ENCODE measurements around the gene PTGER3. TPM values are rescaled to one million over a fixed set of nuclear protein-coding genes. Genes with fewer than 3 reads are reported as not detected.

PTGER3 gene
- polyA plus RNA-seq, 1 donor (not counting 4 experiments of a cell fraction or from before 2014, with no cell fraction given) = 0.04 TPM

DNA sequence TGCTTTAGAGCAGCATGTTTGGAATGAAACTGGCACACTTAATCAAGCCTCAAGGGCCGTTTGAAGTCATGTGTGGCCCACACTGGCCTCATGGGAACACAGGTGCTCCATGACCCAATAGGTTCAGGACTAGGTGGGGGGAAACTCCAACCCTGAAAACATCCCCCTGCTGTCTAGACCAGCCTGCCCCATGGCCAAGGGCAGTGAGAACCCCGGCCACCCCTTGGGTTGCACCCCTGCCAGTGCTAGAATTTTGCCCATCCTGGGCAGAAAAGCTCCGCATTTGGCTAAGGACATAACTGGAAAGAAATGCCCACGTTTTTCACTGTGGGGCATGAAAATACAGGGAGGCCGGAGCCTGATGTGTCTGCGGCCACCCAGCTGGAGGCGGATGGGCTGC is 6.1 kb upstream of the PTGER3 start:
- H3K36me3 ChIP-seq (ENCODE audit: control insufficient read depth in 2 of 2, extremely low read depth in 1 of 2, insufficient read depth in 2 of 2, low read length in 2 of 2) = peaks cover 0 to 4% of the 10 kb centered on the region in 2 experiments
- H4K20me1 ChIP-seq (ENCODE audit: control insufficient read depth, extremely low read depth, insufficient read depth, low read length) = no peaks in the 10 kb centered on the region
- no peak overlapping the region for H3K4me3 ChIP-seq (ENCODE audit: control insufficient read depth in 2 of 3, extremely low read depth in 1 of 3, insufficient read depth in 2 of 3, low read depth in 1 of 3, low read length in 3 of 3)
- FAIRE-seq = no peak
- H3K79me2 ChIP-seq (ENCODE audit: control insufficient read depth, insufficient read depth, low read length) = no peaks in the 10 kb centered on the region
- H3K27ac ChIP-seq (ENCODE audit: control insufficient read depth, insufficient read depth, low read length) = no peak overlapping the region
- H2AFZ ChIP-seq (ENCODE audit: control insufficient read depth, low read length) = no peak overlapping the region
- H3K27me3 ChIP-seq (ENCODE audit: control insufficient read depth, extremely low read depth, insufficient read depth, low read length) = peaks cover 1% of the 10 kb centered on the region
- dilution Hi-C loops (cut with MboI; ENCODE audit: extremely low pct_ligation_motif_present, low sequenced_read_pairs) = no loop called here
- no peak for TF ChIP-seq EZH2 (IDR thresholded peaks at IDR 0.05; ENCODE audit: low read length)
- TF ChIP-seq, protein P1, sequence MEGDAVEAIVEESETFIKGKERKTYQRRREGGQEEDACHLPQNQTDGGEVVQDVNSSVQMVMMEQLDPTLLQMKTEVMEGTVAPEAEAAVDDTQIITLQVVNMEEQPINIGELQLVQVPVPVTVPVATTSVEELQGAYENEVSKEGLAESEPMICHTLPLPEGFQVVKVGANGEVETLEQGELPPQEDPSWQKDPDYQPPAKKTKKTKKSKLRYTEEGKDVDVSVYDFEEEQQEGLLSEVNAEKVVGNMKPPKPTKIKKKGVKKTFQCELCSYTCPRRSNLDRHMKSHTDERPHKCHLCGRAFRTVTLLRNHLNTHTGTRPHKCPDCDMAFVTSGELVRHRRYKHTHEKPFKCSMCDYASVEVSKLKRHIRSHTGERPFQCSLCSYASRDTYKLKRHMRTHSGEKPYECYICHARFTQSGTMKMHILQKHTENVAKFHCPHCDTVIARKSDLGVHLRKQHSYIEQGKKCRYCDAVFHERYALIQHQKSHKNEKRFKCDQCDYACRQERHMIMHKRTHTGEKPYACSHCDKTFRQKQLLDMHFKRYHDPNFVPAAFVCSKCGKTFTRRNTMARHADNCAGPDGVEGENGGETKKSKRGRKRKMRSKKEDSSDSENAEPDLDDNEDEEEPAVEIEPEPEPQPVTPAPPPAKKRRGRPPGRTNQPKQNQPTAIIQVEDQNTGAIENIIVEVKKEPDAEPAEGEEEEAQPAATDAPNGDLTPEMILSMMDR (optimal IDR thresholded peaks at IDR 0.05 in 1 of 3, IDR thresholded peaks at IDR 0.05 in 1 of 3, conservative IDR thresholded peaks at IDR 0.05 in 1 of 3; ENCODE audit: extremely low read depth in 1 of 3, insufficient read depth in 2 of 3, low read length in 3 of 3) = no peak
- DNase-seq (ENCODE audit: low read depth, low spot score) = no peak
- no peaks in the 10 kb centered on the region for H3K9me3 ChIP-seq (ENCODE audit: control insufficient read depth, low read depth, low read length)
- H3K9me1 ChIP-seq (ENCODE audit: control insufficient read depth, extremely low read depth, insufficient read depth, low read length) = no peaks in the 10 kb centered on the region
- no peak overlapping the region for H3K9ac ChIP-seq (ENCODE audit: control insufficient read depth, extremely low read depth, insufficient read depth, low read length)
- no peak overlapping the region for H3K4me2 ChIP-seq (ENCODE audit: control insufficient read depth, extremely low read depth, insufficient read depth, low read depth, low read length)
- H3K4me1 ChIP-seq (ENCODE audit: control insufficient read depth, extremely low read depth, insufficient read depth, low read length) = no peaks in the 10 kb centered on the region

DNA sequence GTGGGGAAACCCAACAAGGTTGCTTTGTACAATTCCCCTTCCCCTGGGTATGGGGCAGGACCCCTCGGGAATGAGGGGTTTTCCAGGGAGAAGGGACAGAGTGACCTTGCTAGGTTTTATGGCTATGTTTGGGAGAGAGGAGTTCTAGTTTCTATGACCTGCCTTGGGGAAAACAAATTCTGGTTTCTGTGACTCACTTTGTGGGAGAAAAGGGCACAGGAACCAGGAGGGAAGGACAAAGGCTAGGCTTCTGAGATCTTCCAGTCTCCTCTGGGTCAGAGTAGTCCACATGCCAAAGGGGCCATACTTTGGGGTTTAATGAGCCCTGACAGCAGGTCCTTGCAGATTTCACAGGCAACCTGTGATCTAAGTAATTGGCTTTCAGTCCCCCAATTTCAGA is 5.5 kb upstream of the PTGER3 start:
- H3K9me3 ChIP-seq (ENCODE audit: control insufficient read depth, low read depth, low read length) = no peaks in the 10 kb centered on the region
- FAIRE-seq (no peak), DNase-seq (ENCODE audit: low read depth, low spot score) (no peak)
- H3K27me3 ChIP-seq (ENCODE audit: control insufficient read depth, extremely low read depth, insufficient read depth, low read length) = peaks cover 7% of the 10 kb centered on the region
- dilution Hi-C loops (cut with MboI; ENCODE audit: extremely low pct_ligation_motif_present, low sequenced_read_pairs) = no loop called here
- no peaks in the 10 kb centered on the region for H4K20me1 ChIP-seq (ENCODE audit: control insufficient read depth, extremely low read depth, insufficient read depth, low read length)
- no peak overlapping the region for H2AFZ ChIP-seq (ENCODE audit: control insufficient read depth, low read length)
- no peak overlapping the region for H3K4me3 ChIP-seq (ENCODE audit: control insufficient read depth in 2 of 3, extremely low read depth in 1 of 3, insufficient read depth in 2 of 3, low read depth in 1 of 3, low read length in 3 of 3)
- H3K27ac ChIP-seq (ENCODE audit: control insufficient read depth, insufficient read depth, low read length) = no peak overlapping the region
- H3K9me1 ChIP-seq (ENCODE audit: control insufficient read depth, extremely low read depth, insufficient read depth, low read length) = no peaks in the 10 kb centered on the region
- H3K79me2 ChIP-seq (ENCODE audit: control insufficient read depth, insufficient read depth, low read length) = no peaks in the 10 kb centered on the region
- H3K9ac ChIP-seq (ENCODE audit: control insufficient read depth, extremely low read depth, insufficient read depth, low read length) = no peak overlapping the region
- H3K36me3 ChIP-seq (ENCODE audit: control insufficient read depth in 2 of 2, extremely low read depth in 1 of 2, insufficient read depth in 2 of 2, low read length in 2 of 2) = peaks cover 0 to 2% of the 10 kb centered on the region in 2 experiments
- no peaks in the 10 kb centered on the region for H3K4me1 ChIP-seq (ENCODE audit: control insufficient read depth, extremely low read depth, insufficient read depth, low read length)
- no peak overlapping the region for H3K4me2 ChIP-seq (ENCODE audit: control insufficient read depth, extremely low read depth, insufficient read depth, low read depth, low read length)
- TF ChIP-seq EZH2 (IDR thresholded peaks at IDR 0.05; ENCODE audit: low read length) = no peak
- TF ChIP-seq, protein P1 (optimal IDR thresholded peaks at IDR 0.05 in 1 of 3, IDR thresholded peaks at IDR 0.05 in 1 of 3, conservative IDR thresholded peaks at IDR 0.05 in 1 of 3; ENCODE audit: extremely low read depth in 1 of 3, insufficient read depth in 2 of 3, low read length in 3 of 3) = no peak
